GM06990 (cell line): ENCODE results near the gene LCP2.

ENCODE experiments used
- DNase-seq: peaks from one replicate; pipeline ENCODE4 v3.0.0-alpha.2; 2011; ENCODE audit not compliant: insufficient read length; ENCODE audit errors: extremely low read depth
- H3K27me3 ChIP-seq: replicated peaks from 2 replicates; pipeline ENCODE4 v1.6.0; 2011; ENCODE audit warnings: low read length; ENCODE audit not compliant: control insufficient read depth, insufficient read depth
- H3K36me3 ChIP-seq: 2 replicates; pipeline ENCODE4 v1.5.1; 2011; ENCODE audit warnings: low read length; ENCODE audit not compliant: control insufficient read depth, insufficient read depth
- H3K4me3 ChIP-seq: replicated peaks from 2 replicates; pipeline ENCODE4 v1.5.1; 2011; ENCODE audit warnings: low read depth, mild to moderate bottlenecking, control low read depth, low read length
- CTCF ChIP-seq: IDR thresholded peaks from 2 replicates; pipeline ENCODE4 v1.5.1; 2011; ENCODE audit warnings: low read length, control low read depth, mild to moderate bottlenecking, inconsistent platforms; ENCODE audit not compliant: insufficient read depth, poor library complexity, severe bottlenecking

LCP2 gene

GRCh38 chr5:170294057-170294456, 3.5 kb downstream of the LCP2 start:
- no peak for TF ChIP-seq CTCF
- DNase-seq = no peak
- peaks cover 16% of the 10 kb centered on the region for H3K36me3 ChIP-seq
- no peak overlapping the region for H3K4me3 ChIP-seq
- H3K27me3 ChIP-seq = no peaks in the 10 kb centered on the region

- peak; percentile 73 for DNase-seq
- no peak overlapping the region for H3K4me3 ChIP-seq
- peak; percentile 35 for TF ChIP-seq CTCF
- H3K27me3 ChIP-seq = no peaks in the 10 kb centered on the region
- H3K36me3 ChIP-seq = peaks cover 23% of the 10 kb centered on the region
Measured at GRCh38 chr5:170293273-170293672, 4.3 kb downstream of the LCP2 start.

- Histone ChIP-seq H3K27me3 (no peaks in the 10 kb centered on the region), H3K4me3 (no peak overlapping the region), H3K36me3 (peaks cover 25% of the 10 kb centered on the region)
- TF ChIP-seq CTCF = no peak
- DNase-seq = no peak
Measured at GRCh38 chr5:170292179-170293104, 5.1 kb downstream of the LCP2 start.

- no peaks in the 10 kb centered on the region for H3K27me3 ChIP-seq
- H3K36me3 ChIP-seq = peaks cover 29% of the 10 kb centered on the region
- DNase-seq = no peak
- TF ChIP-seq CTCF = no peak
- H3K4me3 ChIP-seq = no peak overlapping the region
Measured at GRCh38 chr5:170290498-170290897, 7.1 kb downstream of the LCP2 start.

GRCh38 chr5:170289764-170290163, 7.8 kb downstream of the LCP2 start:
- no peak for DNase-seq
- Histone ChIP-seq H3K27me3 (no peaks in the 10 kb centered on the region), H3K36me3 (peaks cover 30% of the 10 kb centered on the region), H3K4me3 (no peak overlapping the region)
- TF ChIP-seq CTCF = no peak
